ENCODE data around the gene TSPAN31.

GRCh38 chr12:57729321-57729844, 15.5 kb upstream of the TSPAN31 start:
- TF ChIP-seq POLR2AphosphoS5 (IDR thresholded peaks at IDR 0.05; ENCODE audit: low read depth) (no peak), REST (IDR thresholded peaks at IDR 0.05; ENCODE audit: unreplicated experiment) (no peak), EZH2 (IDR thresholded peaks at IDR 0.05; ENCODE audit: low read depth, unreplicated experiment) (no peak), EZH2phosphoT487 (IDR thresholded peaks at IDR 0.05; ENCODE audit: unreplicated experiment) (no peak), CREB1 (CRISPR knock-in tag; IDR thresholded peaks at IDR 0.05; ENCODE audit: low read depth) (no peak), ZNF331 (CRISPR knock-in tag; IDR thresholded peaks at IDR 0.05; ENCODE audit: low read depth) (no peak), ZNF114 (CRISPR knock-in tag; IDR thresholded peaks at IDR 0.05) (no peak), JUNB (IDR thresholded peaks at IDR 0.05; ENCODE audit: unreplicated experiment) (no peak)
- TF ChIP-seq, protein P1, sequence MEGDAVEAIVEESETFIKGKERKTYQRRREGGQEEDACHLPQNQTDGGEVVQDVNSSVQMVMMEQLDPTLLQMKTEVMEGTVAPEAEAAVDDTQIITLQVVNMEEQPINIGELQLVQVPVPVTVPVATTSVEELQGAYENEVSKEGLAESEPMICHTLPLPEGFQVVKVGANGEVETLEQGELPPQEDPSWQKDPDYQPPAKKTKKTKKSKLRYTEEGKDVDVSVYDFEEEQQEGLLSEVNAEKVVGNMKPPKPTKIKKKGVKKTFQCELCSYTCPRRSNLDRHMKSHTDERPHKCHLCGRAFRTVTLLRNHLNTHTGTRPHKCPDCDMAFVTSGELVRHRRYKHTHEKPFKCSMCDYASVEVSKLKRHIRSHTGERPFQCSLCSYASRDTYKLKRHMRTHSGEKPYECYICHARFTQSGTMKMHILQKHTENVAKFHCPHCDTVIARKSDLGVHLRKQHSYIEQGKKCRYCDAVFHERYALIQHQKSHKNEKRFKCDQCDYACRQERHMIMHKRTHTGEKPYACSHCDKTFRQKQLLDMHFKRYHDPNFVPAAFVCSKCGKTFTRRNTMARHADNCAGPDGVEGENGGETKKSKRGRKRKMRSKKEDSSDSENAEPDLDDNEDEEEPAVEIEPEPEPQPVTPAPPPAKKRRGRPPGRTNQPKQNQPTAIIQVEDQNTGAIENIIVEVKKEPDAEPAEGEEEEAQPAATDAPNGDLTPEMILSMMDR (conservative IDR thresholded peaks at IDR 0.05; ENCODE audit: low read depth in 2 of 2) = no peak
- TF ChIP-seq, protein P2, sequence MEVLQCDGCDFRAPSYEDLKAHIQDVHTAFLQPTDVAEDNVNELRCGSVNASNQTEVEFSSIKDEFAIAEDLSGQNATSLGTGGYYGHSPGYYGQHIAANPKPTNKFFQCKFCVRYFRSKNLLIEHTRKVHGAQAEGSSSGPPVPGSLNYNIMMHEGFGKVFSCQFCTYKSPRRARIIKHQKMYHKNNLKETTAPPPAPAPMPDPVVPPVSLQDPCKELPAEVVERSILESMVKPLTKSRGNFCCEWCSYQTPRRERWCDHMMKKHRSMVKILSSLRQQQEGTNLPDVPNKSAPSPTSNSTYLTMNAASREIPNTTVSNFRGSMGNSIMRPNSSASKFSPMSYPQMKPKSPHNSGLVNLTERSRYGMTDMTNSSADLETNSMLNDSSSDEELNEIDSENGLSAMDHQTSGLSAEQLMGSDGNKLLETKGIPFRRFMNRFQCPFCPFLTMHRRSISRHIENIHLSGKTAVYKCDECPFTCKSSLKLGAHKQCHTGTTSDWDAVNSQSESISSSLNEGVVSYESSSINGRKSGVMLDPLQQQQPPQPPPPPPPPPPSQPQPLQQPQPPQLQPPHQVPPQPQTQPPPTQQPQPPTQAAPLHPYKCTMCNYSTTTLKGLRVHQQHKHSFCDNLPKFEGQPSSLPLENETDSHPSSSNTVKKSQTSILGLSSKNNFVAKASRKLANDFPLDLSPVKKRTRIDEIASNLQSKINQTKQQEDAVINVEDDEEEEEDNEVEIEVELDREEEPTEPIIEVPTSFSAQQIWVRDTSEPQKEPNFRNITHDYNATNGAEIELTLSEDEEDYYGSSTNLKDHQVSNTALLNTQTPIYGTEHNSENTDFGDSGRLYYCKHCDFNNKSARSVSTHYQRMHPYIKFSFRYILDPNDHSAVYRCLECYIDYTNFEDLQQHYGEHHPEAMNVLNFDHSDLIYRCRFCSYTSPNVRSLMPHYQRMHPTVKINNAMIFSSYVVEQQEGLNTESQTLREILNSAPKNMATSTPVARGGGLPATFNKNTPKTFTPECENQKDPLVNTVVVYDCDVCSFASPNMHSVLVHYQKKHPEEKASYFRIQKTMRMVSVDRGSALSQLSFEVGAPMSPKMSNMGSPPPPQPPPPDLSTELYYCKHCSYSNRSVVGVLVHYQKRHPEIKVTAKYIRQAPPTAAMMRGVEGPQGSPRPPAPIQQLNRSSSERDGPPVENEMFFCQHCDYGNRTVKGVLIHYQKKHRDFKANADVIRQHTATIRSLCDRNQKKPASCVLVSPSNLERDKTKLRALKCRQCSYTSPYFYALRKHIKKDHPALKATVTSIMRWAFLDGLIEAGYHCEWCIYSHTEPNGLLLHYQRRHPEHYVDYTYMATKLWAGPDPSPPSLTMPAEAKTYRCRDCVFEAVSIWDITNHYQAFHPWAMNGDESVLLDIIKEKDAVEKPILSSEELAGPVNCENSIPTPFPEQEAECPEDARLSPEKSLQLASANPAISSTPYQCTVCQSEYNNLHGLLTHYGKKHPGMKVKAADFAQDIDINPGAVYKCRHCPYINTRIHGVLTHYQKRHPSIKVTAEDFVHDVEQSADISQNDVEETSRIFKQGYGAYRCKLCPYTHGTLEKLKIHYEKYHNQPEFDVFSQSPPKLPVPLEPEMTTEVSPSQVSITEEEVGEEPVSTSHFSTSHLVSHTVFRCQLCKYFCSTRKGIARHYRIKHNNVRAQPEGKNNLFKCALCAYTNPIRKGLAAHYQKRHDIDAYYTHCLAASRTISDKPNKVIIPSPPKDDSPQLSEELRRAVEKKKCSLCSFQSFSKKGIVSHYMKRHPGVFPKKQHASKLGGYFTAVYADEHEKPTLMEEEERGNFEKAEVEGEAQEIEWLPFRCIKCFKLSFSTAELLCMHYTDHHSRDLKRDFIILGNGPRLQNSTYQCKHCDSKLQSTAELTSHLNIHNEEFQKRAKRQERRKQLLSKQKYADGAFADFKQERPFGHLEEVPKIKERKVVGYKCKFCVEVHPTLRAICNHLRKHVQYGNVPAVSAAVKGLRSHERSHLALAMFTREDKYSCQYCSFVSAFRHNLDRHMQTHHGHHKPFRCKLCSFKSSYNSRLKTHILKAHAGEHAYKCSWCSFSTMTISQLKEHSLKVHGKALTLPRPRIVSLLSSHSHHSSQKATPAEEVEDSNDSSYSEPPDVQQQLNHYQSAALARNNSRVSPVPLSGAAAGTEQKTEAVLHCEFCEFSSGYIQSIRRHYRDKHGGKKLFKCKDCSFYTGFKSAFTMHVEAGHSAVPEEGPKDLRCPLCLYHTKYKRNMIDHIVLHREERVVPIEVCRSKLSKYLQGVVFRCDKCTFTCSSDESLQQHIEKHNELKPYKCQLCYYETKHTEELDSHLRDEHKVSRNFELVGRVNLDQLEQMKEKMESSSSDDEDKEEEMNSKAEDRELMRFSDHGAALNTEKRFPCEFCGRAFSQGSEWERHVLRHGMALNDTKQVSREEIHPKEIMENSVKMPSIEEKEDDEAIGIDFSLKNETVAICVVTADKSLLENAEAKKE (CRISPR knock-in tag; IDR thresholded peaks at IDR 0.05) = no peak

Data from GM23338 (cell line).